AG10803 (cell line): ENCODE data around the gene TMEM232.

Experiments used
- DNase-seq: peaks from one replicate; pipeline ENCODE4 v3.0.0; 2010; ENCODE audit warnings: low read depth
- H3K4me3 ChIP-seq: 2 replicates; pipeline ENCODE4 v1.5.1; 2011; ENCODE audit warnings: mild to moderate bottlenecking, low read length, control low read depth
- TF ChIP-seq, protein P1 (sequence below): conservative IDR thresholded peaks from 2 replicates; pipeline ENCODE4 v1.5.1; 2011; ENCODE audit warnings: mild to moderate bottlenecking, low read length, control low read depth, inconsistent platforms

Gene TMEM232

DNA sequence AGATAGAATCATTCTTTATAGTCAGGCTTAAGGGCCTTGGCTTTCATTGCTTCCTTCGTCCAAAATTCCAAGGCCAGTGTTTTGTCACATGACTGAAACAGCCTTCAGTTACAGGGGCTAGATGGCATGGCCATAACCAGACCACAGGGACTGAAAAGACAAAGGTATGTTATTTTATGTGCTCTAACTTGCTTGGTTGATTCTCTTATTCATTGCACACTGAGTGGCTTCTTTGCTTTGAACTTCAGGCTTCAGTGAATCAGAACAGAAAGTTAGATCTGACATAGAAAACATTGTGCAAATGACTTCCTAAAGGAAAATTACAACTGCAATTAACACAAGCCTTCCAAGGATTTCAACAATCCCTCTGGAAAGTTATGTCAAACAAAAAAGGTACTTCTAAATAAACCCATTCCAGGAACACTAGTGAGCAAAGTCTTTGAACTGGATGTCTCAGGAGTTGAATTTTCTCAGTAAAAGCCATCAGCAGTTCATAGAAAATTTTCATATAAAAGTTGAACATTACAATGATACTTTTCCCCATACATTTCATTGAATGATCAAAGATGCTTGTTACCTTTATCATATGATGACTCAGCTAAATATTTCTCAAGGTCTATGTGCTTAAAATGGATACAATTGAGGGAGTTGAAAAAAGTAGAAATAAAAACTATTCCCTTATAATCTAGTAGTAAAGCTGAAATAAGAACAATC, 355.3 kb downstream of the TMEM232 start:
- H3K4me3 ChIP-seq, result no peak overlapping the region

More for the DNA sequence above, 355.3 kb downstream of the TMEM232 start:
- TF ChIP-seq, protein P1, sequence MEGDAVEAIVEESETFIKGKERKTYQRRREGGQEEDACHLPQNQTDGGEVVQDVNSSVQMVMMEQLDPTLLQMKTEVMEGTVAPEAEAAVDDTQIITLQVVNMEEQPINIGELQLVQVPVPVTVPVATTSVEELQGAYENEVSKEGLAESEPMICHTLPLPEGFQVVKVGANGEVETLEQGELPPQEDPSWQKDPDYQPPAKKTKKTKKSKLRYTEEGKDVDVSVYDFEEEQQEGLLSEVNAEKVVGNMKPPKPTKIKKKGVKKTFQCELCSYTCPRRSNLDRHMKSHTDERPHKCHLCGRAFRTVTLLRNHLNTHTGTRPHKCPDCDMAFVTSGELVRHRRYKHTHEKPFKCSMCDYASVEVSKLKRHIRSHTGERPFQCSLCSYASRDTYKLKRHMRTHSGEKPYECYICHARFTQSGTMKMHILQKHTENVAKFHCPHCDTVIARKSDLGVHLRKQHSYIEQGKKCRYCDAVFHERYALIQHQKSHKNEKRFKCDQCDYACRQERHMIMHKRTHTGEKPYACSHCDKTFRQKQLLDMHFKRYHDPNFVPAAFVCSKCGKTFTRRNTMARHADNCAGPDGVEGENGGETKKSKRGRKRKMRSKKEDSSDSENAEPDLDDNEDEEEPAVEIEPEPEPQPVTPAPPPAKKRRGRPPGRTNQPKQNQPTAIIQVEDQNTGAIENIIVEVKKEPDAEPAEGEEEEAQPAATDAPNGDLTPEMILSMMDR, result no peak
- no peak for DNase-seq
